BLaER1 (cell line): Measurements from ENCODE around the gene RBM28.
A peak's percentile ranks its signal among the peaks of the same experiment; 100 is the strongest.

ENCODE experiments used
- H3K27ac ChIP-seq: shearing (Covaris generic); formaldehyde crosslinking; 2 replicates; pipeline ENCODE4 v1.8.1; 2022
- H3K27me3 ChIP-seq: shearing (Covaris generic); formaldehyde crosslinking; 2 replicates; pipeline ENCODE4 v1.8.1; 2022
- H3K36me3 ChIP-seq: shearing (Covaris generic); formaldehyde crosslinking; 2 replicates; pipeline ENCODE4 v1.8.1; 2022
- H3K4me1 ChIP-seq: shearing (Covaris generic); formaldehyde crosslinking; 2 replicates; pipeline ENCODE4 v1.8.1; 2022
- H3K4me2 ChIP-seq: shearing (Covaris generic); formaldehyde crosslinking; 2 replicates; pipeline ENCODE4 v1.8.1; 2022
- H3K4me3 ChIP-seq: shearing (Covaris generic); formaldehyde crosslinking; 2 replicates; pipeline ENCODE4 v1.8.1; 2022
- H3K9ac ChIP-seq: shearing (Covaris generic); formaldehyde crosslinking; 2 replicates; pipeline ENCODE4 v1.8.1; 2022
- H3K9me3 ChIP-seq: shearing (Covaris generic); formaldehyde crosslinking; 2 replicates; pipeline ENCODE4 v1.8.1; 2022
- H4K20me1 ChIP-seq: shearing (Covaris generic); formaldehyde crosslinking; 2 replicates; pipeline ENCODE4 v1.8.1; 2022
- Cebpa-rat ChIP-seq: shearing (Covaris generic); IDR thresholded peaks from 2 replicates; pipeline ENCODE4 v1.8.1; 2022

Gene RBM28

DNA sequence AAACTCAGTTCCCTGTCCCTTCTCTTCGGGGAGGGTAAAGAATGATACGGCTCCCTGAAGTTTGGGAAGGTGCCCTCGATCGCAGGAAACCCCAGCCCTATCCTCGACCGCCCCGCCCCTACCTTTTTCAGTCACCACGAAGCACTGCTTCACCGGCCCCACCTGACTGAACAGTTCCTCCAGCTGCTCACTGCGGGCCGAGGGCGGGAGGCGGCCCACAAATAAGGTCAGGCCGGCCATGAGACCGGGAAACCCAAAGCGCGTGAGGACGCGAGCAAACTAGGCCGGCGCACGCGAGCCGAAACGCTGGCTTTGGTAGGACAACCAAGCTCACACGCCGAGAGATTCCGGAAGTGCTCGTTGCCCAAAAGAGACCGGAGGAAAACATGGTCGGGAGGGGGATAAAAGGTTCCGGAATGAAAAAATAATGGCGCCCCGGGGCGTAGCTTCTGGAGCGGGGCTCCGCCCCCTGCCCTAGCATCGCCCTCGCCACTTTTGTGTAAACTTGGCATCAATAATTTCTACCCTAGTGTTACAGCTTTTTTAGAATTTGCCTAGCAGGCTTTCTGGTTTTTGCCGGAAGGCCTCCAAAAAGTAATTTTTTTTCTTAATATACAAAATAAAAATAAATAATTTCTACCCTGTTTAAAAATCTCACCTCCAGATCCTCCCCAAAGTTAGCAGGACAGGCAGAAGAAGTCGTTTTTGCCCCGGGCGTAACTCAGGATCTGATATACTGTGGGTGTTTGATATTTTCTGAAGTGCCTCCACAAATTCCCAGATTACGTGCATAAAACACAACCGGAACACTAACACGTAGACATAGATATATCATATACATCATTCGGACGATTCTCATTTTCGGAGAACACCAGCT is at the start of gene RBM28:
TSS of gene RBM28 (minus strand) at position 355 of the 877 bp plus-strand sequence. CDS start at position 240, 115 bp downstream.
- Histone ChIP-seq H3K9ac (peak within 1 kb of the TSS; percentile 92), H3K36me3 (peaks cover 27% of the 10 kb centered on the region), H3K4me2 (peak within 1 kb of the TSS; percentile 99), H3K27ac (peak within 1 kb of the TSS; percentile 88), H3K27me3 (peaks cover under 1% of the 10 kb centered on the region; the same call in 1 of the 2 replicates), H4K20me1 (peaks cover 40% of the 10 kb centered on the region), H3K4me1 (peaks cover 25% of the 10 kb centered on the region), H3K9me3 (no peaks in the 10 kb centered on the region), H3K4me3 (peak within 1 kb of the TSS; percentile 83)
- no peak for TF ChIP-seq Cebpa-rat

- no peak overlapping the region for H3K9ac ChIP-seq
- H3K27ac ChIP-seq, result no peak overlapping the region
- peaks cover 36% of the 10 kb centered on the region for H3K4me1 ChIP-seq
- peaks cover 39% of the 10 kb centered on the region for H4K20me1 ChIP-seq
- H3K9me3 ChIP-seq, result no peaks in the 10 kb centered on the region
- peaks cover 65% of the 10 kb centered on the region for H3K36me3 ChIP-seq
- H3K4me2 ChIP-seq, result no peak overlapping the region
- no peaks in the 10 kb centered on the region for H3K27me3 ChIP-seq
- no peak overlapping the region for H3K4me3 ChIP-seq
- no peak for TF ChIP-seq Cebpa-rat
Observed at GRCh38 chr7:128392446-128393327, 49.0 kb upstream of the RBM28 start.

- Histone ChIP-seq H3K36me3 (peaks cover 56% of the 10 kb centered on the region), H3K27me3 (no peaks in the 10 kb centered on the region), H3K4me1 (peaks cover 42% of the 10 kb centered on the region), H3K4me2 (no peak overlapping the region), H3K9ac (no peak overlapping the region), H4K20me1 (peaks cover 38% of the 10 kb centered on the region), H3K4me3 (no peak overlapping the region), H3K27ac (no peak overlapping the region), H3K9me3 (no peaks in the 10 kb centered on the region)
- TF ChIP-seq Cebpa-rat, result no peak
Observed at GRCh38 chr7:128391805-128392204, 48.1 kb upstream of the RBM28 start.

DNA sequence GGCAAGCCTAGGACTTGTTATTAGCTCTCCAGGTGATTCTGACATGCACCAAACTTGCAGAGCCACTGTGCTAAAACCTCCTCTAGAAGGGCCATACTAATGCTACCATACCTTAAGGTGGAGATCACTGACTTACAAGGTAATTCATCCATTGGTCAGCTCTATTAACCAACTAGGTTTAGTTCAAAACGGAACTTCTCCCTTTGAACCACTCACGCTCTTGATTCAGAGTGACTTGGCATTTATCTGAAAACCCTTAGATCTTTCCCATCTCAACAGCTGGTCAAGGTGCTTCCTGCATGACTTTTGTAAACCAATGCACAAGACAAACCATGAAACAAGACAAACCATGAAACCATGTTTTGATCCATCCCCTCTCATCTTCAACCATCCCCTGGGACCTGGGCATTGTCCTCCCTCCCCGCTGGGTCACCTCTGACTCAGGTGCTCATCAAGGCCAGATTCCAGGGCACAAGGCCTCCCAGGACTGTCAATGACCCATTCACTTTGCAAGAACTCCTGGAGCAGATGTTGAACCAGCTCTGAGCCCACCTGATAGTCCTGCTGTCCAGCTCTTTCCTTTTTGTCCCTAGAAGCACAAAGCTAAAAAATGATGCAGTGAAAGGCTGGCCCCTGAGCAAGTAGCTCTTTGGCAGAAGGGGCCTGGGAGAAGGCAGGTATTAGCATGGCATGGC is 47.3 kb upstream of the RBM28 start:
- H3K27me3 ChIP-seq, result no peaks in the 10 kb centered on the region
- H4K20me1 ChIP-seq, result peaks cover 31% of the 10 kb centered on the region

DNA sequence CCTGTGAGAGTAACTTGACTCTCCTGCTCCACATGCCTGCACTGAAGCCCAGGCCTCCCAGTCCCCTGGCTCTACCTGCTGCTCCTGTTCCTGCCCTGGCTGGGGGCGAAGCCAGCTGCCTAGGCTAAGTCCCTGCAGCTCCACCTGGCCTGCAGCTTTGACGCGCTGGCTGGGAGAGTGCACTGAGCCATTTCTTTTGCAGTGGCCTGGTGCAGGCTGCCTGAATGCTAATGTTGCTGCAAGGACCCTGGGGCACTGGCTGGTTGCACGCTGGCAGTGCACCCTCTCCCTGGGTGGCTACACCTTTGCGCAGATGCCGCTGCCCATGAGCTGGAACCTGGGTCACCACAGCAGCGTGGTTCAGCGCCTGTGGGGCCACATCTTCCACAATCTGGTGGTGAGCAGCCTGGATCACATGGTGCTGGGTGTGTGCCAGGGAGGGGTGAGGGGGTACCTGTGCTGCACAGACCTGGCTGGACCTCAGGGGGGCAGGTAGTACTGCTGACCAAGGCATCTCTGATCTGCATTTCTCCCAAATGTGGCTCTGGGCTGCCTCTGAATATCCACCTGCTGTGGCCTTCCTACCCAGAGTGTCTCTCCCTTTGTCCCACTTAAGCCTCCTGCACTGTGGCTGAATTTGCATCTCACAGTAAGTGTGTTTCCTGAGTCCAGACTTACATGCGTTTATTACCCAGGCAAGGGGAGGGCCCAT is 46.1 kb upstream of the RBM28 start:
- H3K9me3 ChIP-seq, result no peaks in the 10 kb centered on the region
- H3K27me3 ChIP-seq, result no peaks in the 10 kb centered on the region
- H4K20me1 ChIP-seq, result peaks cover 31% of the 10 kb centered on the region
- TF ChIP-seq Cebpa-rat, result no peak
- peaks cover 47% of the 10 kb centered on the region for H3K4me1 ChIP-seq
- H3K36me3 ChIP-seq, result peaks cover 36% of the 10 kb centered on the region
- 0 out of 2 replicates have a peak overlapping the region, but pooled peaks have one; percentile 24 for H3K9ac ChIP-seq
- peak overlapping the region; percentile 26 for H3K4me2 ChIP-seq
- no peak overlapping the region for H3K4me3 ChIP-seq
- H3K27ac ChIP-seq, result peak overlapping the region; percentile 27; the same call in 1 of the 2 replicates

More for the DNA sequence above, 47.3 kb upstream of the RBM28 start:
- Histone ChIP-seq H3K36me3 (peaks cover 48% of the 10 kb centered on the region), H3K9ac (no peak overlapping the region), H3K27ac (no peak overlapping the region), H3K4me2 (peak overlapping the region; percentile 28; the same call in 1 of the 2 replicates), H3K4me1 (peaks cover 42% of the 10 kb centered on the region), H3K9me3 (no peaks in the 10 kb centered on the region), H3K4me3 (no peak overlapping the region)
- no peak for TF ChIP-seq Cebpa-rat

DNA sequence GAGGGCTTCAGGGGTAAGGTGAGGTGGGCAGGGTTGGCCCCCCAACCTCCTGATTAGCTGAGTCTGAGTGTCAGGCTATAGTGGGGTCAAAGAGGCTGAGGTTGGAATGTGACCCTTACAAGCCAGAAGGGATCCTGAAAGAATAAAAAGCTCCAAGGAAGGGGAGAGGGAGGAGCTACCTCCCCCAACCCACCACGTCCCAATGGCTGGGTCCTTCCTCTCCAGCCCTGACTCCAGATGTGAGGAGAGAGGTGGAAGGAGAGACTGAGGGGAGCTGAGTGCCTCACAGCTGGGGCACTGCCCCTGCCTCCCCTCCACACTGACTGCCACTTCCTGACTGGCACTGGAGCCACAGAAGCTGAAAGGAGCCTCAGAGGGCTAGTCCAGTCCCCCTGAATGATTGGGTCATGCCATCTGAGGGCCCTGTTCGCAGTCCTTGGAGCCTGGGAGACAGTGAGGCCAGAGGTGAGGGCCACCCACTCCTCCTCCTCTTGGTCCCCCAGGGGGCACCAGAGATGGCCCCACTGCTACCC is 45.4 kb upstream of the RBM28 start:
- Histone ChIP-seq H3K36me3 (peaks cover 30% of the 10 kb centered on the region), H3K4me1 (peaks cover 53% of the 10 kb centered on the region), H3K9ac (peak overlapping the region; percentile 24; the same call in 1 of the 2 replicates), H3K4me2 (peak overlapping the region; percentile 26), H3K27me3 (no peaks in the 10 kb centered on the region), H3K4me3 (no peak overlapping the region), H3K27ac (peak overlapping the region; percentile 27; the same call in 1 of the 2 replicates), H3K9me3 (no peaks in the 10 kb centered on the region), H4K20me1 (peaks cover 31% of the 10 kb centered on the region)
- no peak for TF ChIP-seq Cebpa-rat

DNA sequence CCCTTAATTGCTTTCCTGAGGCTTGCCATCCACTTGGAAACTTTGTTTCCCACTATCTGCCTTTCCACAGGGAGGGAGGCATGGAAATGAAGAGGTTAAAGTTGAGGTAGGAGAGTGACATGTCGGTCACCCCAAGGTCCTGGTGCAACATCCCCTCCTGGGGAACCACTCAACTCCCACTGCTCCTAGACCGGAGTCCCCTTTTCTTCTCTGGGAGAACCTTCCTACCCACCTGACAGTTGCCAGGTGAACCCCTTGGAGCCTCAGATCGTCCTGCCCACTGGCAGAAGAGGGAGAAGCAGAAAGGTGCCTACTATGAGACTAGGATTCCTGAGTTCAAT is 44.4 kb upstream of the RBM28 start:
- no peak overlapping the region; the same call in 1 of the 2 replicates for H3K9ac ChIP-seq
- H3K36me3 ChIP-seq, result peaks cover 21% of the 10 kb centered on the region
- no peaks in the 10 kb centered on the region for H3K9me3 ChIP-seq
- H3K27ac ChIP-seq, result no peak overlapping the region
- H3K4me2 ChIP-seq, result 0 out of 2 replicates have a peak overlapping the region, but pooled peaks have one; percentile 11
- H3K4me1 ChIP-seq, result peaks cover 53% of the 10 kb centered on the region
- peaks cover 31% of the 10 kb centered on the region for H4K20me1 ChIP-seq
- H3K4me3 ChIP-seq, result no peak overlapping the region
- no peaks in the 10 kb centered on the region for H3K27me3 ChIP-seq
- no peak for TF ChIP-seq Cebpa-rat

GRCh38 chr7:128387216-128388144 is 43.8 kb upstream of the RBM28 start:
- Histone ChIP-seq H3K9ac (no peak overlapping the region; the same call in 1 of the 2 replicates), H3K27ac (no peak overlapping the region), H3K4me1 (peaks cover 53% of the 10 kb centered on the region), H3K9me3 (no peaks in the 10 kb centered on the region), H4K20me1 (peaks cover 26% of the 10 kb centered on the region), H3K27me3 (no peaks in the 10 kb centered on the region), H3K36me3 (peaks cover 14% of the 10 kb centered on the region), H3K4me2 (peak overlapping the region; percentile 11; the same call in 1 of the 2 replicates), H3K4me3 (no peak overlapping the region)
- TF ChIP-seq Cebpa-rat, result no peak
